HTR-8/SVneo (cell line): ENCODE results near the gene RCBTB2.

ENCODE experiments used
- DNase-seq: peaks from one replicate; pipeline ENCODE4 v3.0.0; 2011; ENCODE audit warnings: low spot score, mixed read lengths; ENCODE audit not compliant: insufficient read length
- FAIRE-seq: peaks from 2 replicates; lab custom pipeline; 2011; peaks lifted over from hg19 to GRCh38; lab: Jason Lieb, UNC

The RCBTB2 gene

GRCh38 chr13:48567515-48568369 is 34.9 kb upstream of the RCBTB2 start:
- no peak for FAIRE-seq
- DNase-seq = no peak

GRCh38 chr13:48564056-48564455 is 31.2 kb upstream of the RCBTB2 start:
- FAIRE-seq (no peak), DNase-seq (no peak)

- FAIRE-seq (no peak), DNase-seq (no peak)
Observed at GRCh38 chr13:48563626-48564025, 30.7 kb upstream of the RCBTB2 start.

- FAIRE-seq (no peak), DNase-seq (no peak)
Observed at GRCh38 chr13:48562296-48563066, 29.6 kb upstream of the RCBTB2 start.

- no peak for DNase-seq
Observed at GRCh38 chr13:48561466-48562235, 28.8 kb upstream of the RCBTB2 start.

GRCh38 chr13:48560657-48561337 is 27.9 kb upstream of the RCBTB2 start:
- FAIRE-seq (no peak), DNase-seq (no peak)

More at GRCh38 chr13:48561466-48562235, 28.8 kb upstream of the RCBTB2 start:
- no peak for FAIRE-seq

- DNase-seq (no peak), FAIRE-seq (no peak)
Observed at GRCh38 chr13:48559638-48560320, 26.9 kb upstream of the RCBTB2 start.

DNA sequence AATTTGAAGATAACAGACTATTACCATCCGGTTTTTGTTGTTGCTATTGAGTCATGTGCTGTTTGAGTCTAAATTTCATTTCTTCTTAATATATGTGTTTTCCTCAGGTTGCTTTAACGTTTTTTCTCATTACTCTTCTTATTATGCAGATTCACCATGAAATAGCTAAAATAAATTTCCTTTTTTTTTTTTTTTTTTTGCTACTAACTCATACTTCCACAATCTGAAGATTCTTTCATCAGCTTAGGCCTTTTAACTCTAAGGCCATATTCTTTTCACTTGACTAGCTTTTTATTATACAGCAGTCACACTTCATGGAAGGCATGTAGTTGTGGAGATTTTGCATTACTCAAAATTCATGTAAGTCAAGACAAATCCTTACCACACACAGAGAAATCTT is 23.9 kb upstream of the RCBTB2 start:
- no peak for DNase-seq
- no peak for FAIRE-seq

DNA sequence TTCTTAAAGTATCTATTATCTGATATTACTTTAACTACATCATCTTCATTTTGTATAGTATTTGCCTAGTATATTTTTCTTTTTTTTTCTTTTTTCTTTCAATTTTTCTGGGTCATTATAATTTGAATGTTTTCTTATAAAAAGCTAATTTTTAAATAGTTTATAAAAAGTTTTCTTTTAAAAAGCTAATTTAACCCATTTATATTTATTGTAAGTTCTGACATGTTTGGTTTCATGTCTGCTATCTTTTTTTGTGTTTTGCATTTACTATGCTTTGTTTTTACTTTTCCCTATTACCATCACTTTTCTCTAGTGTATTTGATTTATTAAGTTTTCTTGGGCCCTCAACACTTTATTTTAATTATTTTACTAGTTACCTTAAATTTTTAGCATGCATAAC is 22.6 kb upstream of the RCBTB2 start:
- DNase-seq = no peak
- FAIRE-seq = no peak

DNA sequence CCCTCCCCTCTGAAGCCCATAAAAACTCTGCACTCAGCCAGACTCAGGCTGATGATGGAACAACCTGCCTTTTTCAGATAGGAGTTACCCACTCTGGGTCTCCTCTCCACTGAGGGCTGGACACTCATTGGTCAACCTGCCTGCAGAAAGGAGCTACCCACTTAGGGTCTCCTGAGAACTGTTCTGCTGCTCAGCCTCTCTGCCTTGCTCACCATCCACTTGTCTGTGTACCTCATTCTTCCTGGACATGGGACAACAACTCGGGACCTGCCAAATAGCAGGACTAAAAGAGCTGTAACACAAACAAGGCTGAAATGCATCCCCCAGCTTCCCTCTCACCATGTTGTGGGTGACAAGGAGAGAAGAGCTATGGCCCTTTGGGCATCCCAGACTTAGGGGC is 18.4 kb upstream of the RCBTB2 start:
- no peak for DNase-seq
- no peak for FAIRE-seq

GRCh38 chr13:48549658-48550057 is 16.8 kb upstream of the RCBTB2 start:
- FAIRE-seq (no peak), DNase-seq (no peak)

- no peak for FAIRE-seq
- no peak for DNase-seq
Observed at GRCh38 chr13:48547663-48548092, 14.8 kb upstream of the RCBTB2 start.

DNA sequence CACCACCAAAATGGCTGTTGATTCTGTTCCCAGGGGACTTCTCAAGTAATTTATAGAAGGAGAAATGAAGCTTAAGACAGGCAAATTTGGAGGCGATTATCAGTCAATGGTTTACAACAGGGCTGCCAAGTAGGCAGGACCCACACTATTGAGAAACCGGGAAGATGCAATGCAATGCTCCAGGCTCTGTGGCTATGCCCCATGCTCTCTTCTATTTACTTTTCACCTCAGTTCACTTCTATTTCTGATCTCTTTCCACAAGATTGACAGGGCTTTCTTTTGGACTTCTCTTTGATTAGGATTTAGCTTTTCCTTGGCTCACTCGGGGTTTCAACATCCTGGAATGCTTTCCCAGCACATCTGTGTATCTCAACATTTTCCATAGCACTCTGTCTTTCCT is 12.7 kb upstream of the RCBTB2 start:
- no peak for DNase-seq
- no peak for FAIRE-seq

DNA sequence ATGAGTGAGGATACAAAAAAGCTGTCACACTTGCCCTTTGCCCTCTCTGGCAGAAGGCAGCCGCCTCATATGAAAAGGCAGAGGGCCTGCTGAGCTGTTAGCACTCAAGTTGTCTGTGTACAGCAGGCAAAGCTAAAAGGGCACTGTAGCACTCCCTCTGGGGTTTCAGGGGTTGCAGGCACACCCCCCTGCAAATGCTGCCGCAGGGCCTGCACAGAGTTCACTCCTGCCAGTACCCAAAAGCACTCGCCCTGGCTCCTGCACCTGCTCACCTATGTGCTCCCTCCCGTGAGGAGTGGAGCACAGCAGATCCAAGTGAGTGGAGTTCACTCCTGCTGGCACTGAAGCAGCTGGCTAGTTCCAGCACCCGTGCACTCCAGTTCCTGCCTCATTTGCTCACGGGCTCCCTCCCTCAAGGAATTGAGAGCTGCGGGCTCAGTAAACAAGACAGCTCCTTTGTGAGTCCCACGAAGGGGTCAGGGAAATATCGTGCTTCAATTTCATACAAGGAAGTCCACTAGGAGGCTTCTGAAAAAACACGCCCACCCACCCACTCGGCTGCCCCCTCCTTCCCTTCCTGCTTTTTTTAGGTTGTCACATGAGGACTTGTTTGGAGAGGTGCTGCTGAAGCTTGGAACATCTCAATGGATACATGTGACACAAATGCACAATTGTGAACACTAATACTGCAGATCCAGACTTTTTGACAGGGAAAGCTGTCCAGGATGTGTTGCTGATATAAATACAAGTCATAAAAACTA is 9.9 kb upstream of the RCBTB2 start:
- FAIRE-seq (no peak), DNase-seq (no peak)

- FAIRE-seq = no peak
- DNase-seq = no peak
Observed at GRCh38 chr13:48542138-48542537, 9.3 kb upstream of the RCBTB2 start.

DNA sequence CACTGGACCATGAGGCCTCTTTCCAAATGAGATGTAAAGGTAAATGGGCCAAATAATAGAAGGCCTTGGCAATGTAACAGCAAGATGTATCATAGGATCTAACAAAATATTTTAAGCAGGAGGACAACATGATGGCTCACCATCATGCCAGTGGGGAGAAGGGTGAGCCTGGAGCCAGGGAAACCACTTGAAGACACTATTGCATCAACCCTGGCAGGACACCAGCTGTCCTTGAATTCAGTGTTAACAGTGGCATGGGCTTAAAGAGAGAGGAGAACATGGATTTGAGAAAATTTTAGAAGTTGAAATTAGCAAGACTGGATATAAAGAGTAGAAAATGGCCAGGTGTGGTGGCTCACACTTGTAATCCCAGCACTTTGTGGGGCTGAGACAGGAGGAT is 6.7 kb upstream of the RCBTB2 start:
- DNase-seq (no peak), FAIRE-seq (no peak)

DNA sequence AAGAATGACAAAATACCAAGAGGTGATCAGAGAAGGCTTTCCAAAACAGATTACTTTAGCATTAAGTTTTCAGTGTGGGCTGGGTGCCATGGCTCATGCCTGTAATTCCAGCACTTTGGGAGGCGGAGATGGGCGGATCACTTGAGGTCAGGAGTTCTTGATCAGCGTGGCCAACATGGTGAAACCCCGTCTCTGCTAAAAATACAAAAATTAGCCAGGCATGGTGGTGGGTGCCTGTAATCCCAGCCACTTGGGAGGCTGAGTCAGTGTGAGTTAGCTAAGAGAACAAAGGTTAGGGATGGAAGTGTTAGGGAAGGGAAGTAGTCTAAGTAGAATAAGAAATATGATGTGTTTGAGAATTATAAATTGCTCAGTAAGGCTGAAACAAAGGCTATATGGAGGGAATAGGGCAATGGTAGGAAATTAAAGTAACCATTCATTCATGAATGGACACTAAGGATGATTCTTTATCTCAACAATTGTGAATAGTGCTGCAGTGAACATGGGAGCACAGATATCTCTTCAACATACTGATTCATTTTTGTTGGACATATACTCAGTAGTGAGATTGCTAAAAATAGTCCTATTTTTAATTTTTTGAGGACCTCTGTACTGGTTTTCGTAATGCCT is 3.9 kb upstream of the RCBTB2 start:
- no peak for FAIRE-seq
- DNase-seq = no peak

DNA sequence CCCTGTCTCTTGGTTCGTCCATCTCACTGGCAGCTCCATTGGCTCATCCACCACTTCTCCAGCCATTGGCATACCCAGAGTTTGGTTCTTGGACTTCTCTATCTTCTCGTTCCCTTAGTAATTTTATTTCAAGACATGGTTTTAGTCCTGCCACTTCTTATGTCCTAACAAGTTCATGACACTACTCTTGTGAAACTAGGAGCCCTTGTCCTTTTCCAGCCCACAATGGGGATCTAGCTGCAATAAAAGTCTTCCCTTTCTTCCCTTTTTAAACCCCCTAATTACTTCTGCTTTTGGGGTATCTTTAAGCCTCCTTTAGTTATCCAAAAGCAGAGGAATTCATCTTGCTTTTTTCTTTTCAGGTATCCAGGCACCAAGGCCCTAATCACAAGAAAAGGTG is 2.9 kb upstream of the RCBTB2 start:
- no peak for DNase-seq

More for the DNA sequence above, 2.9 kb upstream of the RCBTB2 start:
- FAIRE-seq = no peak
